Middle frontal gyrus (tissue), 1 donor: ENCODE measurements around the gene FRAS1.

ENCODE experiments used
- DNase-seq: peaks from one replicate; pipeline ENCODE4 v3.0.0-alpha.2; 2015; ENCODE audit warnings: low spot score; ENCODE audit errors: extremely low spot score

Gene FRAS1

GRCh38 chr4:78357122-78357521 is 300.0 kb downstream of the FRAS1 start:
- DNase-seq = no peak

- DNase-seq = no peak
Observed at GRCh38 chr4:78360466-78360865, 303.3 kb downstream of the FRAS1 start.

- DNase-seq = no peak
Observed at GRCh38 chr4:78361621-78362120, 304.5 kb downstream of the FRAS1 start.

- DNase-seq = no peak
Observed at GRCh38 chr4:78362310-78362709, 305.2 kb downstream of the FRAS1 start.

GRCh38 chr4:78363031-78363570 is 306.0 kb downstream of the FRAS1 start:
- no peak for DNase-seq

- no peak for DNase-seq
Observed at GRCh38 chr4:78369679-78370078, 312.6 kb downstream of the FRAS1 start.

GRCh38 chr4:78370631-78371372 is 313.7 kb downstream of the FRAS1 start:
- DNase-seq = no peak

- no peak for DNase-seq
Observed at GRCh38 chr4:78372355-78372988, 315.3 kb downstream of the FRAS1 start.

- no peak for DNase-seq
Observed at GRCh38 chr4:78377555-78377954, 320.4 kb downstream of the FRAS1 start.

- no peak for DNase-seq
Observed at GRCh38 chr4:78379040-78379439, 321.9 kb downstream of the FRAS1 start.

- no peak for DNase-seq
Observed at GRCh38 chr4:78379991-78380729, 323.0 kb downstream of the FRAS1 start.

GRCh38 chr4:78386679-78387078 is 329.6 kb downstream of the FRAS1 start:
- DNase-seq = no peak

- DNase-seq = no peak
Observed at GRCh38 chr4:78395642-78396041, 338.5 kb downstream of the FRAS1 start.

- DNase-seq = no peak
Observed at GRCh38 chr4:78396613-78397291, 339.6 kb downstream of the FRAS1 start.

- no peak for DNase-seq
Observed at GRCh38 chr4:78397292-78397630, 340.1 kb downstream of the FRAS1 start.

GRCh38 chr4:78409612-78410202 is 352.6 kb downstream of the FRAS1 start:
- DNase-seq = no peak

GRCh38 chr4:78410225-78410624 is 353.1 kb downstream of the FRAS1 start:
- DNase-seq = no peak

- no peak for DNase-seq
Observed at GRCh38 chr4:78410676-78411075, 353.6 kb downstream of the FRAS1 start.

- no peak for DNase-seq
Observed at GRCh38 chr4:78414116-78414515, 357.0 kb downstream of the FRAS1 start.

GRCh38 chr4:78417603-78418002 is 360.5 kb downstream of the FRAS1 start:
- no peak for DNase-seq

GRCh38 chr4:78418406-78418805 is 361.3 kb downstream of the FRAS1 start:
- DNase-seq = no peak
